ENCODE data around the gene LY6G6C. TPM values are rescaled to one million over a fixed set of nuclear protein-coding genes. Genes with fewer than 3 reads are reported as not detected.

LY6G6C gene
- total RNA-seq, 1 experiment from 2014 or later = not detected

DNA sequence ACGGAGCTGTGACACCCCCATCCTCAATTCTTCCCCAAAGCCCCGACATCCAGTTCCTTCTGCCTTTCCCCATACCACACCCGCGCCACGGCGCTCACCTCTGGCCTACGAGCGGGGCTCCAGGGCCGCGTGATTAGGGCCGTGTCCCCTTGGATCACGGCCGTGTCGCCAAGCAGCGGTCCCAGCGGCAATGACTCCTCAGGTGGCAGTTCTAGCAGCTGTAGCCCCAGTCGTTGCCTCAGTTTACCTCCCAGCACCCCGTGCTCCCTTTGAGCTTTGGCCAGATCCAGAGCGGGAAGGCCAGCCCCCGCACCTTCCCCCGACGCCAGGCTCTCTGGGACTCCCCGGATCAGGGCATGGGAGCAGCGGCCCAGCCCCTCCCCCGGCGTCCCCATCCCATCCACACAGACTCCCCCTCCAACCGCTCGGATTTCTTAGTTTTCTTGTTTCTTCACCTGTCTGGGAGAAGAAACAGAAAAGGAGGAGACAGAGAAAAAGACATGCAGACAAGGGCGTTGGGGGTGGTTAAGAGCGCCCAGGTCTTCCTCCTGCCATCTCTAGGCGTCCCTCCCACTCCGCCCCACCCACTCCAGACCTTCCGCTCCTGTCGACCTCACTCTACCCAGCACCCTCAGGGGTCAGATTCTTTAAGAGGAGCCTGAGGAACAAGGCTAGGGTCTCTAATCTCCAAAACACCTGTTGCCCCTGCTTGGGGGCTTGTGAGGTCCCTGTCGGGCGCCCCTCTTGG is 7.4 kb upstream of the LY6G6C start, which contains the start of gene DDAH2:
Gene DDAH2 (minus strand): TSS at position 533 of the 748 bp plus-strand sequence. CDS start 138 bp downstream, at position 395.
- H3K9me3 ChIP-seq (ENCODE audit: control insufficient read depth, low read depth, low read length) = no peaks in the 10 kb centered on the region
- H3K79me2 ChIP-seq (ENCODE audit: insufficient read depth, low read length) = no peaks in the 10 kb centered on the region
- WGBS (ENCODE audit: extremely low coverage, insufficient read length, low lambda C conversion rate) = no CpG with 5 or more reads among the region's 36 CpGs
- no peaks in the 10 kb centered on the region for H3K27me3 ChIP-seq (ENCODE audit: insufficient read depth, low read length)
- H4K91ac ChIP-seq (ENCODE audit: insufficient read length, low read depth, low read length) = no peak within 1 kb of the TSS
- H2BK5ac ChIP-seq (ENCODE audit: insufficient read length, low read length) = no peak within 1 kb of the TSS
- peaks cover 9% of the 10 kb centered on the region for H3K23me2 ChIP-seq (ENCODE audit: insufficient read length, low read depth, low read length, poor library complexity, severe bottlenecking)
- H2AK5ac ChIP-seq (ENCODE audit: insufficient read length, low read length) = no peak within 1 kb of the TSS
- DNase-seq = no peak
- H3T11ph ChIP-seq (ENCODE audit: low read length) = no peak within 1 kb of the TSS
- H3K23ac ChIP-seq (ENCODE audit: insufficient read length, low read depth, low read length) = no peak within 1 kb of the TSS
- no peak within 1 kb of the TSS for H3K27ac ChIP-seq (ENCODE audit: insufficient read length, low read depth, low read length)
- peak within 1 kb of the TSS; percentile 74 for H3K9ac ChIP-seq (ENCODE audit: extremely low read depth, insufficient read length, low read length)
- no peak within 1 kb of the TSS for H4K5ac ChIP-seq (ENCODE audit: insufficient read length, low read depth, low read length)
- no peak within 1 kb of the TSS for H3K4ac ChIP-seq (ENCODE audit: low read depth, low read length)
- no peaks in the 10 kb centered on the region for H3K79me1 ChIP-seq (ENCODE audit: insufficient read depth, low read depth, low read length, poor library complexity, severe bottlenecking)
- TF ChIP-seq, protein P1, sequence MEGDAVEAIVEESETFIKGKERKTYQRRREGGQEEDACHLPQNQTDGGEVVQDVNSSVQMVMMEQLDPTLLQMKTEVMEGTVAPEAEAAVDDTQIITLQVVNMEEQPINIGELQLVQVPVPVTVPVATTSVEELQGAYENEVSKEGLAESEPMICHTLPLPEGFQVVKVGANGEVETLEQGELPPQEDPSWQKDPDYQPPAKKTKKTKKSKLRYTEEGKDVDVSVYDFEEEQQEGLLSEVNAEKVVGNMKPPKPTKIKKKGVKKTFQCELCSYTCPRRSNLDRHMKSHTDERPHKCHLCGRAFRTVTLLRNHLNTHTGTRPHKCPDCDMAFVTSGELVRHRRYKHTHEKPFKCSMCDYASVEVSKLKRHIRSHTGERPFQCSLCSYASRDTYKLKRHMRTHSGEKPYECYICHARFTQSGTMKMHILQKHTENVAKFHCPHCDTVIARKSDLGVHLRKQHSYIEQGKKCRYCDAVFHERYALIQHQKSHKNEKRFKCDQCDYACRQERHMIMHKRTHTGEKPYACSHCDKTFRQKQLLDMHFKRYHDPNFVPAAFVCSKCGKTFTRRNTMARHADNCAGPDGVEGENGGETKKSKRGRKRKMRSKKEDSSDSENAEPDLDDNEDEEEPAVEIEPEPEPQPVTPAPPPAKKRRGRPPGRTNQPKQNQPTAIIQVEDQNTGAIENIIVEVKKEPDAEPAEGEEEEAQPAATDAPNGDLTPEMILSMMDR (conservative IDR thresholded peaks at IDR 0.05) = no peak
- Mint-ChIP-seq H3K4me3 (peak within 1 kb of the TSS; percentile 83 to 98), H3K9me3 (no peaks in the 10 kb centered on the region; a peak in 2 of 5 replicates), H3K27me3 (ENCODE audit: low read depth) (no peaks in the 10 kb centered on the region), H3K27ac (peak within 1 kb of the TSS; percentile 93 to 98 (median 93)), H3K36me3 (ENCODE audit: insufficient read depth in 1 of 3, low read depth in 3 of 3) (peaks cover 37 to 70% (median 64%) of the 10 kb centered on the region in 3 experiments), H3K4me1 (peaks cover 17 to 23% of the 10 kb centered on the region in 2 experiments)
- no peak within 1 kb of the TSS for H2AFZ ChIP-seq (ENCODE audit: low read length)
- H2BK20ac ChIP-seq (ENCODE audit: low read depth, low read length, poor library complexity, severe bottlenecking) = no peak within 1 kb of the TSS
- H3K14ac ChIP-seq (ENCODE audit: insufficient read depth, low read length) = peak within 1 kb of the TSS; percentile 80; the same call in 1 of the 2 replicates
- no peak within 1 kb of the TSS for H2BK120ac ChIP-seq (ENCODE audit: low read depth, low read length, poor library complexity, severe bottlenecking)
- H3K4me1 ChIP-seq (ENCODE audit: insufficient read depth, low read length) = 0 out of 2 replicates have a peak, but pooled peaks cover under 1% of the 10 kb centered on the region
- no peak within 1 kb of the TSS for H3K56ac ChIP-seq (ENCODE audit: insufficient read length, low read depth, low read length)
- no peak within 1 kb of the TSS for H2BK12ac ChIP-seq (ENCODE audit: insufficient read length, low read depth, low read length)
- H4K8ac ChIP-seq (replicated peaks; ENCODE audit: insufficient read length, low read depth, low read length) = no peak within 1 kb of the TSS
- H3K18ac ChIP-seq (ENCODE audit: insufficient read length, low read depth, low read length) = peak within 1 kb of the TSS; percentile 52
- no peaks in the 10 kb centered on the region for H4K20me1 ChIP-seq (ENCODE audit: control insufficient read depth, insufficient read depth, insufficient read length)
- no peak within 1 kb of the TSS for H2BK15ac ChIP-seq (ENCODE audit: low read depth, low read length)
- H3K4me2 ChIP-seq (ENCODE audit: insufficient read depth, insufficient read length, low read length) = peak within 1 kb of the TSS; percentile 60

All from H9 (cell line).